ENCODE data around the gene KRT7.

GRCh38 chr12:52255926-52256583 lies 23.0 kb downstream of the KRT7 start:
- TF ChIP-seq POLR2A (IDR thresholded peaks at IDR 0.05; ENCODE audit: low read depth, low read length) (no peak), POLR2AphosphoS5 (IDR thresholded peaks at IDR 0.05; ENCODE audit: low read depth, low read length) (no peak)

Measured in GM12892 (cell line).